Peyer's patch (tissue), 4 donors: ENCODE data around the gene INSM2.

Experiments used
- POLR2A ChIP-seq, 2 donors: fragments of 450-650 bp; IDR thresholded peaks; one replicate each; pipeline ENCODE4 v1.5.1; 2017; ENCODE audit warnings: antibody characterized with exemption in 2 of 2, mild to moderate bottlenecking in 2 of 2, moderate library complexity in 2 of 2
- TF ChIP-seq, protein P1 (sequence below), 6 experiments: fragments of 450-650 bp in 4 of 6; fragments of 200-600 bp in 2 of 6; sonication (generic) in 1 of 6; IDR thresholded peaks; one replicate each; pipeline ENCODE4 v1.5.1; 2017 to 2019; ENCODE audit warnings: antibody characterized with exemption in 6 of 6, mild to moderate bottlenecking in 3 of 6, moderate library complexity in 1 of 6

DNA sequence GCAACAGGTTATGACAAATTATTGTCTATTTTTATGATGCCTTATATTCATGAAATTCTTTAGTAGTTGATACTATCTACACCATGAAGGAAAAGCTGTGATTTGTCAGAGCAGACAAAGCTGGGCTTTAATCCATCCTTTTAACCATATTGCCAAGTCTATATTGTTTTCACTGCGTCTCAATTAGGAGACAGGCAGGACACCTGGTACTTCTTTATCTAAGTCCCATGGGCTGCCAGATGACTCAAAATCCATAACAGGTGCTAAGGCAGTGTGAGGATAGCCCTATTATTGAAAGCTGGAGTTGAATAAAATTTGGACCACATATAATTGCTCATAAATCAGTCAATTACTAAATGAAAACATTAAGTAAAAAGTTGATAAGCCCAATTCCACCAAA lies 22.6 kb downstream of the INSM2 start:
- TF ChIP-seq, protein P1, sequence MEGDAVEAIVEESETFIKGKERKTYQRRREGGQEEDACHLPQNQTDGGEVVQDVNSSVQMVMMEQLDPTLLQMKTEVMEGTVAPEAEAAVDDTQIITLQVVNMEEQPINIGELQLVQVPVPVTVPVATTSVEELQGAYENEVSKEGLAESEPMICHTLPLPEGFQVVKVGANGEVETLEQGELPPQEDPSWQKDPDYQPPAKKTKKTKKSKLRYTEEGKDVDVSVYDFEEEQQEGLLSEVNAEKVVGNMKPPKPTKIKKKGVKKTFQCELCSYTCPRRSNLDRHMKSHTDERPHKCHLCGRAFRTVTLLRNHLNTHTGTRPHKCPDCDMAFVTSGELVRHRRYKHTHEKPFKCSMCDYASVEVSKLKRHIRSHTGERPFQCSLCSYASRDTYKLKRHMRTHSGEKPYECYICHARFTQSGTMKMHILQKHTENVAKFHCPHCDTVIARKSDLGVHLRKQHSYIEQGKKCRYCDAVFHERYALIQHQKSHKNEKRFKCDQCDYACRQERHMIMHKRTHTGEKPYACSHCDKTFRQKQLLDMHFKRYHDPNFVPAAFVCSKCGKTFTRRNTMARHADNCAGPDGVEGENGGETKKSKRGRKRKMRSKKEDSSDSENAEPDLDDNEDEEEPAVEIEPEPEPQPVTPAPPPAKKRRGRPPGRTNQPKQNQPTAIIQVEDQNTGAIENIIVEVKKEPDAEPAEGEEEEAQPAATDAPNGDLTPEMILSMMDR (IDR thresholded peaks at IDR 0.05) = no peak
- no peak for TF ChIP-seq POLR2A (IDR thresholded peaks at IDR 0.05)
